IMR-90 (cell line): Measurements from ENCODE around the gene CHD9. TPM values are rescaled to one million over a fixed set of nuclear protein-coding genes. Genes with fewer than 3 reads are reported as not detected.

ENCODE experiments used
- ATAC-seq: fragments of 200-7000 bp; cut with Tn5 transposase; 2 replicates; pipeline ENCODE4 v1.9.1; 2020; ENCODE audit warnings: low read depth, mild to moderate bottlenecking, moderate library complexity
- BruUV-seq: library from RNA; stranded (reverse); fragments of 400-500 nt; replicated peaks from 2 replicates; lab custom pipeline; 2021; lab: Mats Ljungman, UMichigan
- CTCF ChIA-PET: fragments of 300-600 bp; formaldehyde crosslinking; extraction: SDS; loops from one replicate; lab custom pipeline; 2021; ENCODE audit warnings: antibody characterized with exemption; lab: Yijun Ruan, JAX
- POLR2A ChIA-PET: fragments of 300-600 bp; sonication (Branson Sonifier 250); formaldehyde crosslinking; loops from one replicate; lab custom pipeline; 2022; ENCODE audit warnings: antibody characterized with exemption; ENCODE audit not compliant: unreplicated experiment; lab: Charles Lee
- DNase-seq: peaks from one replicate; pipeline ENCODE4 v3.0.0; 2013
- H2AFZ ChIP-seq: replicated peaks from 2 replicates; pipeline ENCODE3; 2013; ENCODE audit warnings: low read length, mild to moderate bottlenecking; ENCODE audit not compliant: poor library complexity
- H2AK5ac ChIP-seq: 2 replicates; pipeline ENCODE4 v1.6.1; 2013; ENCODE audit warnings: low read depth, low read length, inconsistent platforms
- H2AK9ac ChIP-seq: replicated peaks from 2 replicates; pipeline ENCODE3; 2013; ENCODE audit warnings: mild to moderate bottlenecking, low read depth, low read length, moderate library complexity; ENCODE audit not compliant: poor library complexity
- H2BK120ac ChIP-seq: 2 replicates; pipeline ENCODE4 v1.6.1; 2013; ENCODE audit warnings: low read depth, low read length, inconsistent platforms
- H2BK15ac ChIP-seq: 3 replicates; pipeline ENCODE4 v1.6.1; 2013; ENCODE audit warnings: low read depth, low read length, inconsistent platforms
- H2BK20ac ChIP-seq: 2 replicates; pipeline ENCODE4 v1.6.1; 2013; ENCODE audit warnings: low read depth, mild to moderate bottlenecking, inconsistent platforms, low read length, moderate library complexity
- H2BK5ac ChIP-seq: 2 replicates; pipeline ENCODE4 v1.6.1; 2013; ENCODE audit warnings: mild to moderate bottlenecking, low read depth, low read length, inconsistent platforms; ENCODE audit not compliant: poor library complexity, severe bottlenecking
- H3K14ac ChIP-seq: replicated peaks from 2 replicates; pipeline ENCODE4 v1.6.1; 2013; ENCODE audit warnings: low read depth, low read length, inconsistent platforms
- H3K18ac ChIP-seq: 2 replicates; pipeline ENCODE4 v1.6.1; 2013; ENCODE audit warnings: low read depth, low read length, control low read depth
- H3K23ac ChIP-seq: 2 replicates; pipeline ENCODE4 v1.6.1; 2013; ENCODE audit warnings: low read depth, low read length, inconsistent platforms
- H3K27ac ChIP-seq: 2 replicates; pipeline ENCODE4 v1.5.1; 2013; ENCODE audit warnings: mild to moderate bottlenecking, control low read depth, low read length; ENCODE audit not compliant: insufficient read depth
- H3K27me3 ChIP-seq: 2 replicates; pipeline ENCODE4 v1.6.1; 2013; ENCODE audit warnings: low read length; ENCODE audit not compliant: control insufficient read depth, insufficient read depth
- H3K36me3 ChIP-seq: 2 replicates; pipeline ENCODE4 v1.6.1; 2013; ENCODE audit warnings: low read length, mixed read lengths; ENCODE audit not compliant: control insufficient read depth, insufficient read depth
- H3K4ac ChIP-seq: 2 replicates; pipeline ENCODE4 v1.6.1; 2013; ENCODE audit warnings: low read depth, low read length, inconsistent platforms
- H3K4me1 ChIP-seq: 2 replicates; pipeline ENCODE4 v1.6.1; 2013; ENCODE audit warnings: low read length, mixed read lengths; ENCODE audit not compliant: control insufficient read depth, insufficient read depth
- H3K4me2 ChIP-seq: 2 replicates; pipeline ENCODE4 v1.6.1; 2013; ENCODE audit warnings: low read depth, mild to moderate bottlenecking, control low read depth, low read length, moderate library complexity
- H3K4me3 ChIP-seq: 2 replicates; pipeline ENCODE4 v1.5.1; 2013; ENCODE audit warnings: low read depth, mild to moderate bottlenecking, control low read depth, low read length, moderate library complexity; ENCODE audit not compliant: insufficient read depth
- H3K56ac ChIP-seq: 2 replicates; pipeline ENCODE4 v1.6.1; 2013; ENCODE audit warnings: low read length, inconsistent platforms; ENCODE audit not compliant: insufficient read depth; ENCODE audit errors: extremely low read depth
- H3K79me1 ChIP-seq, 2 experiments: 2 replicates each; pipeline ENCODE4 v1.6.1; 2013; ENCODE audit warnings: low read length in 2 of 2, inconsistent platforms in 1 of 2, low read depth in 1 of 2
- H3K9ac ChIP-seq: 2 replicates; pipeline ENCODE4 v1.6.1; 2013; ENCODE audit warnings: low read depth, low read length, control low read depth
- H3K9me1 ChIP-seq: 2 replicates; pipeline ENCODE4 v1.6.1; 2013; ENCODE audit warnings: low read length, inconsistent platforms; ENCODE audit not compliant: insufficient read depth
- H3K9me3 ChIP-seq: 2 replicates; pipeline ENCODE4 v1.6.1; 2013; ENCODE audit warnings: low read length; ENCODE audit not compliant: control insufficient read depth, insufficient read depth
- H4K20me1 ChIP-seq: 2 replicates; pipeline ENCODE4 v1.6.1; 2013; ENCODE audit warnings: low read length, inconsistent platforms; ENCODE audit not compliant: insufficient read depth
- H4K5ac ChIP-seq: 2 replicates; pipeline ENCODE4 v1.6.1; 2013; ENCODE audit warnings: mild to moderate bottlenecking, low read depth, low read length, control low read depth
- H4K8ac ChIP-seq, 2 experiments: 2 replicates each; pipeline ENCODE4 v1.6.1; 2013; ENCODE audit warnings: low read depth in 2 of 2, low read length in 2 of 2, control low read depth in 1 of 2, inconsistent platforms in 1 of 2
- H4K91ac ChIP-seq: 2 replicates; pipeline ENCODE4 v1.6.1; 2013; ENCODE audit warnings: low read depth, low read length, inconsistent platforms; ENCODE audit not compliant: insufficient read depth
- BHLHE40 ChIP-seq: fragments of 150-350 bp; IDR thresholded peaks from 2 replicates; pipeline ENCODE4 v1.6.1; 2016; ENCODE audit warnings: mild to moderate bottlenecking, low read depth, low read length
- CHD1 ChIP-seq: IDR thresholded peaks from 2 replicates; pipeline ENCODE4 v1.6.1; 2012; ENCODE audit warnings: low read depth, low read length, improper control_type of control experiment
- FOS ChIP-seq: fragments of 150-350 bp; IDR thresholded peaks from 2 replicates; pipeline ENCODE4 v1.6.1; 2016; ENCODE audit warnings: low read depth, low read length
- MAZ ChIP-seq: IDR thresholded peaks from 2 replicates; pipeline ENCODE4 v1.6.1; 2012; ENCODE audit warnings: low read depth, mild to moderate bottlenecking, low read length, improper control_type of control experiment, moderate library complexity, borderline replicate concordance
- MXI1 ChIP-seq: IDR thresholded peaks from 2 replicates; pipeline ENCODE4 v1.6.1; 2012; ENCODE audit warnings: low read depth, mild to moderate bottlenecking, low read length, moderate library complexity, borderline replicate concordance
- NFE2L2 ChIP-seq: fragments of 150-350 bp; IDR thresholded peaks from 2 replicates; pipeline ENCODE4 v1.6.1; 2016; ENCODE audit warnings: low read depth, mild to moderate bottlenecking, low read length
- POLR2A ChIP-seq: IDR thresholded peaks from 2 replicates; pipeline ENCODE4 v1.6.1; 2012; ENCODE audit warnings: mild to moderate bottlenecking, low read depth, low read length
- RCOR1 ChIP-seq: IDR thresholded peaks from 2 replicates; pipeline ENCODE4 v1.6.1; 2012; ENCODE audit warnings: mild to moderate bottlenecking, low read length, improper control_type of control experiment; ENCODE audit not compliant: insufficient replicate concordance
- RFX5 ChIP-seq: IDR thresholded peaks from 2 replicates; pipeline ENCODE4 v1.8.0; 2012; ENCODE audit warnings: low read depth, mild to moderate bottlenecking, low read length, moderate library complexity
- SMC3 ChIP-seq: fragments of 150-350 bp; IDR thresholded peaks from 2 replicates; pipeline ENCODE4 v1.6.1; 2016; ENCODE audit warnings: low read depth, mild to moderate bottlenecking, antibody characterized with exemption, low read length, moderate library complexity
- WGBS, 2 experiments: methylation state at CpG; one replicate each; pipeline versions ENCODE4 v1.1.5 to v1.1.7; 2013; ENCODE audit warnings: missing lambda C conversion rate in 2 of 2; ENCODE audit not compliant: insufficient read length in 1 of 2; ENCODE audit errors: extremely low coverage in 2 of 2; 5-methylcytosine and 5-hydroxymethylcytosine counted together
- dilution Hi-C: fragments of 300-500 bp; cut with HindIII; formaldehyde crosslinking; loops from one replicate; pipeline ENCODE4 v1.14.3; 2018; ENCODE audit warnings: low sequenced_read_pairs; ENCODE audit not compliant: unreplicated experiment
- in situ Hi-C: fragments of 300-500 bp; cut with MboI; formaldehyde crosslinking; loops from 3 replicates; pipeline ENCODE4 v1.14.3; 2019; ENCODE audit warnings: low sequenced_read_pairs, inconsistent platforms, mixed read lengths
- intact Hi-C: fragments of 100-400 bp; cut with micrococcal nuclease; formaldehyde crosslinking; loops from 2 replicates; pipeline ENCODE4 v1.10.0; 2022
- polyA plus RNA-seq, 3 experiments: library from polyadenylated mRNA; depleted of rRNA; stranded (reverse); fragments of >200 nt; gene quantifications; 2 replicates each; pipeline ENCODE4 v1.2.3, GENCODE V29; 2012; ENCODE audit warnings: low replicate concordance in 1 of 3
- total RNA-seq: library from RNA; depleted of rRNA; stranded (reverse); fragments of >200 nt; gene quantifications from 2 replicates; pipeline ENCODE4 v1.2.3, GENCODE V29; 2012
- TF ChIP-seq, protein P1 (sequence below): fragments of 150-350 bp; IDR thresholded peaks from 2 replicates; pipeline ENCODE4 v1.6.1; 2016; ENCODE audit warnings: low read depth, mild to moderate bottlenecking, low read length, moderate library complexity, borderline replicate concordance

The CHD9 gene
- total and polyA plus RNA-seq, 2 of the 4 experiments (the other 2 are of a cell fraction) = 9.1 to 48.8 TPM

GRCh38 chr16:53042235-53042701, 12.5 kb upstream of the CHD9 start:
- DNase-seq (no peak), ATAC-seq (no peak)
- no peak overlapping the region for H4K91ac ChIP-seq
- H3K4ac ChIP-seq = no peak overlapping the region
- no peak overlapping the region for H2AFZ ChIP-seq
- no peak overlapping the region for H3K23ac ChIP-seq
- peaks cover 12% of the 10 kb centered on the region for H3K4me1 ChIP-seq
- ChIA-PET CTCF (interaction anchor here (0.6 kb wide), 1 partner anchor 58 kb away, joined by 3 read pairs; no protein-coding TSS in a partner anchor), POLR2A (no interaction called here)
- H3K27ac ChIP-seq = peak overlapping the region; percentile 17; the same call in 1 of the 2 replicates
- in situ Hi-C loops (no loop called here), intact Hi-C loops (no loop called here), dilution Hi-C loops (no loop called here)
- peaks cover 3% of the 10 kb centered on the region for H3K36me3 ChIP-seq
- no peak overlapping the region for H2BK20ac ChIP-seq
- no peaks in the 10 kb centered on the region for H4K20me1 ChIP-seq
- H3K14ac ChIP-seq = no peak overlapping the region
- H2BK15ac ChIP-seq = no peak overlapping the region
- H2AK9ac ChIP-seq = peak overlapping the region; percentile 68
- H3K18ac ChIP-seq = peak overlapping the region; percentile 29; the same call in 1 of the 2 replicates
- H3K9me3 ChIP-seq = no peaks in the 10 kb centered on the region
- H2AK5ac ChIP-seq = no peak overlapping the region
- H4K5ac ChIP-seq = peak overlapping the region; percentile 68; the same call in 1 of the 2 replicates
- peak overlapping the region in 1 of 2 experiments; percentile 62; a peak in 2 of 4 replicates for H4K8ac ChIP-seq
- no peak overlapping the region; the same call in 1 of the 2 replicates for H3K9ac ChIP-seq
- no peak overlapping the region for H2BK120ac ChIP-seq
- BruUV-seq = no TSS peak
- peaks cover 4% of the 10 kb centered on the region; the same call in 1 of the 2 replicates for H3K27me3 ChIP-seq
- no peaks in the 10 kb centered on the region for H3K79me1 ChIP-seq
- no peak overlapping the region for H3K4me3 ChIP-seq
- WGBS, 2 experiments = 67 to 100% methylated on average over 2 to 3 of the region's 5 CpGs
- H3K9me1 ChIP-seq = no peaks in the 10 kb centered on the region
- no peak overlapping the region for H2BK5ac ChIP-seq
- no peak overlapping the region for H3K4me2 ChIP-seq
- no peak for TF ChIP-seq SMC3
- no peak for TF ChIP-seq BHLHE40
- TF ChIP-seq, protein P1, sequence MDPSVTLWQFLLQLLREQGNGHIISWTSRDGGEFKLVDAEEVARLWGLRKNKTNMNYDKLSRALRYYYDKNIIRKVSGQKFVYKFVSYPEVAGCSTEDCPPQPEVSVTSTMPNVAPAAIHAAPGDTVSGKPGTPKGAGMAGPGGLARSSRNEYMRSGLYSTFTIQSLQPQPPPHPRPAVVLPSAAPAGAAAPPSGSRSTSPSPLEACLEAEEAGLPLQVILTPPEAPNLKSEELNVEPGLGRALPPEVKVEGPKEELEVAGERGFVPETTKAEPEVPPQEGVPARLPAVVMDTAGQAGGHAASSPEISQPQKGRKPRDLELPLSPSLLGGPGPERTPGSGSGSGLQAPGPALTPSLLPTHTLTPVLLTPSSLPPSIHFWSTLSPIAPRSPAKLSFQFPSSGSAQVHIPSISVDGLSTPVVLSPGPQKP = no peak
- TF ChIP-seq MAZ = no peak
- TF ChIP-seq RFX5 = no peak
- no peak for TF ChIP-seq RCOR1
- no peak for TF ChIP-seq POLR2A
- TF ChIP-seq CHD1 = no peak
- no peak for TF ChIP-seq NFE2L2
- TF ChIP-seq MXI1 = no peak
- TF ChIP-seq FOS = no peak
- H3K56ac ChIP-seq = no peak overlapping the region
